SW480 (cell line): ENCODE results near the gene PLXDC2.

Experiments
- DNase-seq: peaks from one replicate; pipeline ENCODE4 v3.0.0-alpha.2; 2016; ENCODE audit warnings: low spot score

The PLXDC2 gene

GRCh38 chr10:19941206-19941880 is 125.1 kb downstream of the PLXDC2 start:
- DNase-seq = no peak

GRCh38 chr10:19944911-19945663 is 128.9 kb downstream of the PLXDC2 start:
- DNase-seq = no peak

- no peak for DNase-seq
Observed at GRCh38 chr10:19946245-19946644, 130.0 kb downstream of the PLXDC2 start.

- no peak for DNase-seq
Observed at GRCh38 chr10:19946791-19947190, 130.6 kb downstream of the PLXDC2 start.

GRCh38 chr10:19947215-19947614 is 131.0 kb downstream of the PLXDC2 start:
- no peak for DNase-seq

GRCh38 chr10:19947656-19948055 is 131.4 kb downstream of the PLXDC2 start:
- no peak for DNase-seq

GRCh38 chr10:19952224-19953010 is 136.2 kb downstream of the PLXDC2 start:
- DNase-seq = no peak

- DNase-seq = no peak
Observed at GRCh38 chr10:19954601-19955000, 138.4 kb downstream of the PLXDC2 start.

GRCh38 chr10:19956516-19957032 is 140.3 kb downstream of the PLXDC2 start:
- no peak for DNase-seq

- DNase-seq = no peak
Observed at GRCh38 chr10:19958787-19959186, 142.6 kb downstream of the PLXDC2 start.

GRCh38 chr10:19961076-19962053 is 145.1 kb downstream of the PLXDC2 start:
- DNase-seq = no peak

GRCh38 chr10:19964625-19965024 is 148.4 kb downstream of the PLXDC2 start:
- no peak for DNase-seq

GRCh38 chr10:19966751-19967150 is 150.5 kb downstream of the PLXDC2 start:
- DNase-seq = no peak

- DNase-seq = no peak
Observed at GRCh38 chr10:19967981-19968380, 151.7 kb downstream of the PLXDC2 start.

- no peak for DNase-seq
Observed at GRCh38 chr10:19968745-19969144, 152.5 kb downstream of the PLXDC2 start.

- no peak for DNase-seq
Observed at GRCh38 chr10:19970256-19970655, 154.0 kb downstream of the PLXDC2 start.

- no peak for DNase-seq
Observed at GRCh38 chr10:19970717-19971116, 154.5 kb downstream of the PLXDC2 start.

- DNase-seq = no peak
Observed at GRCh38 chr10:19971343-19972052, 155.3 kb downstream of the PLXDC2 start.

- DNase-seq = no peak
Observed at GRCh38 chr10:19974138-19974537, 157.9 kb downstream of the PLXDC2 start.

- DNase-seq = no peak
Observed at GRCh38 chr10:19974554-19974953, 158.3 kb downstream of the PLXDC2 start.

GRCh38 chr10:19977097-19977521 is 160.9 kb downstream of the PLXDC2 start:
- DNase-seq = no peak
